Kidney tubule cell (primary cell): ENCODE data around the gene NDUFAF8.
A peak's percentile ranks its signal among the peaks of the same experiment; 100 is the strongest.
"Not testable (repeated sequence)": the region's sequence is repeated elsewhere in the genome, so short reads cannot be mapped to it uniquely, and the experiment has no call there.

ENCODE experiments used
- DNase-seq: peaks from one replicate; pipeline ENCODE4 v3.0.0-alpha.2; 2018; ENCODE audit warnings: low spot score

NDUFAF8 gene

GRCh38 chr17:81223762-81224130, 15.4 kb upstream of the NDUFAF8 start:
- DNase-seq: no peak

DNA sequence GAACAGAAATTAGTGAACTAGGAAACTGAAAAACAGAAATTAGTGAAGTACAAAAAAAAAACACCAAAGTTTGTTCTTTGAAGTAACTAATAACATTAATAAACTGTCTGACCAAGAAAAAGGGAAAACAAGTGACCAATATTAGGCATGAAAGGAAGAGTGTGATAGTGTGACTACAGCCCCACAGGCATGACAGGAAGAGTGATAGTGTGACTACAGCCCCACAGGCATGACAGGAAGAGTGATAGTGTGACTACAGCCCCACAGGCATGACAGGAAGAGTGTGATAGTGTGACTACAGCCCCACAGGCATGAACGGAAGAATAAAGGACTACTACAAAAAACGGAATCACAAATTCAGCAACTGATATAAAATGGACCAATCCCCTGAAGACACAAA, 11.5 kb upstream of the NDUFAF8 start:
- not testable (repeated sequence) for DNase-seq

- DNase-seq: no peak
Observed at GRCh38 chr17:81228420-81228819, 10.7 kb upstream of the NDUFAF8 start.

DNA sequence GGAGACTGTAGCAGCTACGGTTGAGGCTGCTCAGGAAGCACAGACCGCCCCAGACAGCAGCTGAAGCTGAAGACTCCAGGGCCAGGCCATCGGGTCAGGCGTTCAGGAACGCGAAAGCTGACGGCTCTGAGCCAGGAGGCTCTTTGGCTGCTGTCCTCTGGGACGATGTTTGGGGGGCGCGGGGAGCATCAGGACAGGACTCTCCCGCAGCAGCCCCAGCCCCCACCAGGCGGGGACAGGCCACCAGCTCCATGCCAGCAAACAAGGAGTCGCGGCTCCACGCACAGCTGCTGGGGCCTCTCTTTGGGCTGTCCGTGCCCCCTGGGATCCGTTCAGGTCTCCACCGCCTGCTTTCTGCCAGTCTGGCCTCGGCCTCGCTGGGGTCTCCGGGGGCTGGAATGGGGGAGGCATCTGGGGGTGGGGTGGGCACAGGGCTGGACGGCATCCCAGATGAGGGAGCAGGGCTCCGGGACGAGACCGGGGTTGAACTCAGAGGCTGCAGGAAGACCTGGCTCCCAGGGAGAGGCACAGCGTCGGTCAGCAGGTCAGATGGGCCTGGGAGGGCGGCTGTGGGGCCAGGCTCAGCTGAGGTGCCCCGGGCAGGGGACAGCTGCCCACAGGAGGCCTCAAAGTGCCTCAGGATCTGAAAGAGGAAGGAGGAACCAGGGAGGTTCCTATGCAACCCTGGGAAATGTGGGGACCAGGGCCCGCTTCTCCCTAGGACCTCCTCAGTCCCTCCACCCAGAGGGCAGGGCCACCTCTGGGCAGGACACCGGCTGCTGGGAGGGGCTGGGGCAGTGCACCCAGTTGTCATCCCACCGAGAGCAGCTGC, 10.1 kb upstream of the NDUFAF8 start:
- no peak for DNase-seq

DNA sequence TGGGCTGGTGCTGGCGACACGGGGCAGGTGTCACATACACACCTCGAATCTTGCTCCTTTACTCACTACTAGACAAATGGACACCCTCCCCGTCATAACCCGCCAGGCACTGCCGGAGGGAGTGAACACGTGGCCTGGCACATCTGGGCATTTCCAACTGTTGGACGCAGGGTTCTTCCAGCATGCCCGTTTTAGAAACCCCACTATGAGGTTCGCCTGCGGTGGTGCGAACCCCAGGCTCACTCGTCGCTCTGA, 9.5 kb upstream of the NDUFAF8 start:
- no peak for DNase-seq

GRCh38 chr17:81230043-81230820, 8.9 kb upstream of the NDUFAF8 start:
- DNase-seq: no peak

DNA sequence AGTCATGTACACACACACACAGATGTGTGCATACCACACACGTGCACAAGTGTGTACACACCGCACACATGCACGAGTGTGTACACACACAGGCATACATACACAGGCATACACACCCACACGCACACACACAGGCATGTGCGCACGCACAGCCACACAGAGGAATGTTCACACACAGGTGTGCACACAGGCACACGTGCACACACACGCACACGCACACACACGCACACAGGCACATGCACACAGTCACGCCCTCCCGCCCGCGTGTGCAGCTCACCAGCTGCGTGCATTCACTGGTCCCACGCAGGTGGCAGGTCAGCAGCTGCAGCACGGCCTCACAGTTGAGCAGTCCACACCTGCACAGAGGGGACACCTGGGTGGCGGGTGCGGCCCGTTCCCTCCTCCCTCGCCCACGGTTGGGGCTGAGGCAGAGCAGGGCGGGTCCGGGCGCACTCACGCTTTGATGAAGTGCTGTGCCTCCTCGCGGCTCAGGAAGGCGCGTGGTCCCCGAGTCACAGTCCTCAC, 7.9 kb upstream of the NDUFAF8 start:
- no peak for DNase-seq

- DNase-seq: no peak
Observed at GRCh38 chr17:81231766-81232581, 7.1 kb upstream of the NDUFAF8 start.

GRCh38 chr17:81232616-81233241, 6.4 kb upstream of the NDUFAF8 start:
- DNase-seq: no peak

GRCh38 chr17:81233316-81233715, 5.8 kb upstream of the NDUFAF8 start:
- no peak for DNase-seq

DNA sequence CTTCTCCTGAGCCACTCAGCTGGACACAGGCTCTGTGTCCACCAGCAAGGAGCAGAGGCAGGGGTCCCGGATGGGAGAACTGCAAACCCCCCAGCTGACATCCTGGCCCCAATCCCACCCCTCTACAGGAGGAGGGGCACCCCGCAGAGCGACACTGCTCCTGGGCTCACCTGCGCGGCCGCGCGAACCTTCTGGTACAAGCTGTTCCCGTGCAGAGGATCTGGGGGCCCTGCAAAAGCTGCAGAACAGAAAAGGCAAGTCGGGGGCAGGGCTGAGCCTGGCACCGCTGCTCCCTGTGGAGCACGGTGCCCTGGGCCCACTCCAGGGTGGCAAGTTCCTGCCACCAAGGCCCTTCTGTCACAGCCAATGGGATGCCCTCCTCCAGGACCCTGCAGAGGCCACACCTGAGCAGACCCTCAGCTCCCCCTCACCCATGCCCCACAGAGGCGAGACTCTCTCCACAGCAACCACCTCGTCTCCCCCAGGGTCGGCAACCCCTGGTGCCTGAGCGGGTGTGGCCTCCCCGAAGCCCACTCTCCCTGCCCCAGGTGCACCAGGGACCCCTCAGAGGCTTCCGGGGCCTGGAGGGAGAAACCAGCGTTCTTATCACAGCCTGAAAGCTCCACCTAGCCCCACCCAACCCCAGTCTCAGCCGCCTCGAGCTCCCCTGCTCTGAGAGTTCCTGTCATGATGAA, 5.2 kb upstream of the NDUFAF8 start:
- no peak for DNase-seq

- DNase-seq: no peak
Observed at GRCh38 chr17:81234506-81234855, 4.6 kb upstream of the NDUFAF8 start.

DNA sequence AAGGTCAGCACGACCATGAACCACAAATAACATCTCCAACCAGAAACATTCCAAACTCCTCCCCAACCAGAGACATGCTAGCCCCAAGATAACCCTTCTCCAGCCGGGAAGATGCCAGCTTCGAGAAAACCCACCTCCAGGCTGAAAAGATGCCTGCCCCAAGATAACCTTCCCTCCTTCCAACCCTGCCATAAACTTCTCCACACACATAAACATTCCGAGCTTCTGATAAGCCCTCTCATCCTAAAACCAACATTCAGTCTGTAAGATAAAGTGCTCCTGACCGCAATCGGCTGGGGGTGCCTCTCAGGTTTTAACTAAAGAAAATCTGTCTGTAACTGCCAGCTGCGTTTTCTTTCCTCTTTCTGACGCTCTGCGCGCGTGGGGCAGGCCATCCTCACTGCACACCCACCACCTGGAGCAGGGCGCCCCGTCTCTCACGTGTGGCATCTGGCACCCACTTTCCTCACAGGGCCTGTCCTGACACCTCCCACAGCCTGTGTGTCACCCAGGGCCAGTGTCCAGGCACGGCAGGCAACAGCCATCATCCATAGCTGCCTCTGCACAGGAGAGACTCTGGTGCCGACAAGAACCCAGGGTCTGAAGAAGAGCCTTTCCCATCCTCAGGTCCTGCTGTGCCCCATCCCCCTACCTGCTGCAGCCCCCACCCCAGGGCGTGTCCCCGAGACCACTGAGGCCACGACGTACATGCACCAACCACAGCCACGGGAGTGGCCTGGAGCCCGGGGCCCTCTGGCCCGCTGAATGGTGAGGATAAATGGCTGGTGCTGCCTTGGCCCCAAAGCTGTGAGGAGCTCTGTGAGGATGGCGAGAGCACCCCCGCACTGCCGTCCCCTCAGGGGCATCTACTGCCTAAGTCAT, 3.9 kb upstream of the NDUFAF8 start:
- no peak for DNase-seq

- DNase-seq: no peak
Observed at GRCh38 chr17:81235822-81236740, 3.0 kb upstream of the NDUFAF8 start.

GRCh38 chr17:81236784-81237183, 2.3 kb upstream of the NDUFAF8 start:
- no peak for DNase-seq

- DNase-seq: peak; percentile 28
Observed at GRCh38 chr17:81237591-81238489, 1.3 kb upstream of the NDUFAF8 start.

DNA sequence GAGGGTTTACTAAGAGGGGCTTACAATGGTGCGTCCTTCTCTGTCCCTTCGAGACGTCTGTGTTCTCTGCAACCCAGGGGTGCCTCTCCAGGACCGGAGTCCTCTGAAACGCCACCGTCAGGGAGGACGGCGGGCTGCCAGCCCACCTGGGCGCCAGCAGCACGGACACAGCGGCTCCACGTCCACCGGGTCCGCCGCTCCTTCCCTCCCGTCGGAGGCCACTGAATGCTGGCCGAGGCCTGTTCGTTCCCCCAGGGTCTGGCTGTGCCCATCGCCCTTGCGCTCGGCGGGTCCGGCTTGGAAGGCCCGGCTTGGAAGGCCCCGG, 666 bp upstream of the NDUFAF8 start:
- DNase-seq: no peak

GRCh38 chr17:81239714-81240555, 817 bp downstream of the NDUFAF8 start:
- DNase-seq: peak; percentile 33
